Activated naive CD4-positive, alpha-beta T cell treated with anti-CD3 and anti-CD28 coated beads, Interleukin-2, amount 50 U/mL, for 72 hours (primary cell): ENCODE measurements around the gene AP5B1. TPM values are rescaled to one million over a fixed set of nuclear protein-coding genes. Genes with fewer than 3 reads are reported as not detected.
"Not testable (repeated sequence)": the region's sequence is repeated elsewhere in the genome, so short reads cannot be mapped to it uniquely, and the experiment has no call there.

ENCODE experiments used
- ATAC-seq, 2 donors: fragments of 150-1000 bp; cut with Tn5 transposase; 2 replicates each; pipeline ENCODE4 v1.10.0; 2021; ENCODE audit warnings: mild to moderate bottlenecking in 2 of 2, moderate library complexity in 2 of 2
- DNase-seq, 2 donors: peaks; one replicate each; pipeline ENCODE4 v3.0.0; 2021 to 2022; ENCODE audit warnings: low spot score in 2 of 2
- H3K27ac Mint-ChIP-seq, 2 donors: one replicate each; pipeline ENCODE4 v1.8.0; 2022; ENCODE audit warnings: mild to moderate bottlenecking in 2 of 2, mixed read lengths in 2 of 2
- H3K36me3 Mint-ChIP-seq, 2 donors: one replicate each; pipeline ENCODE4 v1.8.0; 2022; ENCODE audit warnings: mixed read lengths in 2 of 2
- H3K9me3 Mint-ChIP-seq, 2 donors: one replicate each; pipeline ENCODE4 v1.8.0; 2022; ENCODE audit warnings: mixed read lengths in 2 of 2
- total RNA-seq, 2 donors: library from RNA; stranded (reverse); gene quantifications; one replicate each; pipeline ENCODE4 v1.2.3, GENCODE V29; 2022

Gene AP5B1
- total RNA-seq, 2 donors from 2014 or later = 10.6 to 25.9 TPM

DNA sequence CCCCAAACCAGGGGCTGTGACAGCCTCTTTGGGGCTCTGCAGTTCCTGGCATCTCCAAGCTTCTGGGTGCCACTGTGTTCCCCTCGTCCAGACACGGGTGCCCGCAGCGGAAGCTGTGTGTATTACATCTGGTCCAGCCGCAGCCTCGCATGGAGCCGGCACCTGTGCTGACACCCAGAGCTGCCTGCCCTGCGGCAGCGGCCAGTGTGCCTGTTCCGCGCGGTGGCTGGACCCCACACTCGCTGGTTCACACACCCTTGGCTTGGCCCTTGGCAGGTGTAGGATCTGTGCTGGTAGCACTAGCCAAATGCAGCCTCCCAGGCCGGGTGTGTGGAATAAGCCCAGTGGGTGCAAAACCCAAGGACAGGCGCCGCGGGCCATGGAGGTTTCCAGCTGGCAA lies 35.7 kb downstream of the AP5B1 start:
- DNase-seq = no peak
- no peak for ATAC-seq

GRCh38 chr11:65744699-65745042 lies 36.1 kb downstream of the AP5B1 start:
- Mint-ChIP-seq H3K27ac (no peak overlapping the region), H3K36me3 (no peaks in the 10 kb centered on the region), H3K9me3 (no peaks in the 10 kb centered on the region)
- DNase-seq = no peak
- no peak for ATAC-seq

More for the DNA sequence above, 35.7 kb downstream of the AP5B1 start:
- Mint-ChIP-seq H3K27ac (no peak overlapping the region), H3K36me3 (no peaks in the 10 kb centered on the region), H3K9me3 (no peaks in the 10 kb centered on the region)

DNA sequence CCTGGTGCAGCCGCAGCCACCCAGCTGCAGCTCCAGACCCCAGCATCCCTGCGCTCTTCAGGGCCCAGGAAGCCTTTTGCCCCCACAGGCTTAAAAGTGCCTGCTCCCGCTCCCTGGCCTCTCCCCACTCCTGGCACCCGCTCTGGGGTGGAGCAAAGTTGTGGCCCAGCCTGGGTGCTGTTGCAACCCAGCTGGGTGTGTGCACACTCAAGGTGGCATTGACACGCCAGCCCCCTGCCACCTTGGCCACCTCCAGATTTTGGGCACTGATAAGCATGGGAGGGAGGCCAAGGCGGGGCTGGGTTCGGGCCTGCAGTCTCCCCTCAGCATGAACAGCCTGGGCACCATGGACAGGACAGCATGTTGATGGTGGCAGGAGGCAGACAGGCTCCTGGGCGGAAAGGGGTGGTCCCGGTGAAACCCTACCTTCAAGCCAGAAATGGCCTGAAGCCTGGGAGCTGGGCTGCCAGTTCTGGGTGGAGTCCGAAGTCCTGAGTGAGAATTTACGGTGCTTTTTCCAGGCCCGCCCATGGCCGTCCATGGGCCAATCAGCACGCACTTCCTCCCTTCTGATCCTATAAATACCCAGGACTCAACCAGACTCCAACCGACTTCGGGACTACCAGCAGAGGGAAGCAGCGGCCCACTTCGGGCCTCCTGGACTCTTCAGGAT lies 36.6 kb downstream of the AP5B1 start:
- no peaks in the 10 kb centered on the region for H3K9me3 Mint-ChIP-seq
- ATAC-seq = peak; percentile 53 to 84
- no peaks in the 10 kb centered on the region for H3K36me3 Mint-ChIP-seq
- H3K27ac Mint-ChIP-seq = no peak overlapping the region
- DNase-seq = no peak

DNA sequence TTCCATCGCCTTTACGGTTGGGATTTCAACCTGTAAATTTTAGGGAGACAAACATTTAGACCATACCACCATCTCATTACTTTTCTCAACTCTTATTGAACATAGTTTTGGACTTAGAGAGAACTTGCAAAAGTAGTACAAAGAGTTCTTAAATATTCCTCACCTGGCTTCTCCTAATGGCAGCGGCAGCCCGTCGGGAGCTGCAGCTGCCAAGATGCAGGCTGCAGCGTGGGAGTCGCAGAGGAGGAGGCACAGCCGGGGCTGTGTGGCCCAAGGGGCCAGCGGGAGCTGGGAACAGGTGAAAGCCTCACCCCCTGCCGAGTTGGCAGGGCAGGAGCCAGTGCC lies 37.1 kb downstream of the AP5B1 start:
- H3K36me3 Mint-ChIP-seq = no peaks in the 10 kb centered on the region
- no peak for ATAC-seq
- no peaks in the 10 kb centered on the region for H3K9me3 Mint-ChIP-seq
- DNase-seq = no peak
- no peak overlapping the region for H3K27ac Mint-ChIP-seq

GRCh38 chr11:65742353-65742752 lies 38.4 kb downstream of the AP5B1 start:
- ATAC-seq (no peak), DNase-seq (no peak)
- Mint-ChIP-seq H3K27ac (no peak overlapping the region), H3K9me3 (no peaks in the 10 kb centered on the region), H3K36me3 (no peaks in the 10 kb centered on the region)

DNA sequence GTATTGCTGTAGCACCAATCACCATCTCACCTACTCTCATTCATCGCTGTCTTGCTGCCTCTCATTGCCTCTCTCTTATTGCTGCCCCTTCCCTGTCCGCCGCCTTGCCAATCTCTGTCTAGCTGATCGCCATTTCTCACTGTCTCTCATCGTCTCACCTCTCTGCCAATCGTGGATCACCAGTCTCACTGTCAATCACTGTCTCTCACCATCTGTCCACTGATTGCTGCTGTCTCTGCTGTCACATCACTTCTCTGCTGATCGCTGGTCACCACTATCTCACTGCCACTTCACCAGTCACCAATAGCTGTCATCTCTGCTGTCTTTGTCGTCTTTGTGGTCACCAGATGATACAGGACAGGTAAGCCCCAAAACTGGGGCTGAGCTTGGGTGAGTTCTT lies 39.6 kb downstream of the AP5B1 start:
- H3K36me3 Mint-ChIP-seq = peaks cover 0 to 6% of the 10 kb centered on the region in 2 donors
- ATAC-seq = no peak
- no peak for DNase-seq
- peaks cover 0 to 6% of the 10 kb centered on the region in 2 donors for H3K9me3 Mint-ChIP-seq
- H3K27ac Mint-ChIP-seq = no peak overlapping the region

DNA sequence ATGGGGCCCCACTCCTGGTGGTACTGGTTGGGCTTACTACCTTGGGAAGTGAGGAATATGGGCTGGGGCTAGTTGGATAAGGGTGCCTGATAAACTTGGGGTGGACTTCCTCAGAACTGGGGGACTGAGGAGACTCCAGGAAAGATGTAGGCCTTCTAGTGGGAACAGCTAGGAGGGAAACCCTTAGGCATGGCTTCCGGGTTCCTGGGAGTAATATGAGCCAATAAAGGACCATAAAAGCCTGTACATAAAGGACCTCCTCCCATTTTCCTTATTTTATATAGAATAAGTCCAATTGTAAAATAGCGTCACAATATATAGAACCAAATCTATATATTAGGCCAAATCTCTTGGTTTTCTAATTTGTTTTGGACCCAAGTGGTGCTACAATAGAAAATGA lies 41.8 kb downstream of the AP5B1 start:
- peaks cover 0 to 6% of the 10 kb centered on the region in 2 donors for H3K9me3 Mint-ChIP-seq
- peaks cover 0 to 6% of the 10 kb centered on the region in 2 donors for H3K36me3 Mint-ChIP-seq
- no peak overlapping the region for H3K27ac Mint-ChIP-seq
- DNase-seq (no peak), ATAC-seq (no peak)

- no peak overlapping the region for H3K27ac Mint-ChIP-seq
- peaks cover 0 to 6% of the 10 kb centered on the region in 2 donors for H3K36me3 Mint-ChIP-seq
- DNase-seq (no peak), ATAC-seq (no peak)
- peaks cover 0 to 6% of the 10 kb centered on the region in 2 donors for H3K9me3 Mint-ChIP-seq
Measured at GRCh38 chr11:65736810-65737209, 44.0 kb downstream of the AP5B1 start.

DNA sequence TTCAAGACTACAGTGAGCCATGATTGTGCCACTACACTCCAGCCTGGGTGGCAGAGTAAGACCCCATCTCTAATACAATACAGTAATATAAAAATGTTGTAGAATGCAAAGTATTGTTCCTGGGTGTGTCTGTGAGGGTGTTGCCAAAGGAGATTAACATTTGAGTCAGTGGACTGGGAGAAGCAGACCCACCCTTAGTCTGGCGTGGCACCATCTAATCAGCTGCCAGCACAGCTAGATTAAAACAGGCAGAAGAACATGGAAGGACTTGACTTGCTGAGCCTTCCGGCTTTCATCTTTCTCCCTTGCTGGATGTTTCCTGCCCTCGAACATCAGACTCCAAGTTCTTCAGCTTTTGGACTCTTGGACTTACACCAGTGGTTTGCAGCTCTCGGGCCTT lies 45.7 kb downstream of the AP5B1 start:
- not testable (repeated sequence) for H3K9me3 Mint-ChIP-seq, DNase-seq, H3K36me3 Mint-ChIP-seq, ATAC-seq, H3K27ac Mint-ChIP-seq

DNA sequence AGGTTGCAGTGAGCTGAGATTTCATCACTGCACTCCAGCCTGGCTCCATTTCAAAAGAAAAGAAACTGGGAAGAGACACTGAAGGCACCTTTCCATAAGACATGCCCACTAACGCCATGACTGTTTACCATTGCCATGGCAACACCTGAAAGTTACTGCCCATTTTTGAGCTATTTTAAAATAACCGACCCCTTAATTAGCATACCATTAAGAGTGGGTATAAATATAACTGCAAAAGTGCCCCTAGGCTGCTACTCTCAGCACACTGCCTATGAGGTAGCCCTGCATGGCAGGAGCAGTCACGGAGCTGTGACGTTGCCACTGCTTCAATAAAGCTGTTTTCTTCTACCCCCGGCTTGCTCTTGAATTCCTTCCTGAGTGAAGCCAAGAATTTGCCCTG lies 50.3 kb downstream of the AP5B1 start:
- no peak for ATAC-seq
- DNase-seq = no peak
- no peaks in the 10 kb centered on the region for H3K9me3 Mint-ChIP-seq
- H3K27ac Mint-ChIP-seq = no peak overlapping the region
- no peaks in the 10 kb centered on the region for H3K36me3 Mint-ChIP-seq

DNA sequence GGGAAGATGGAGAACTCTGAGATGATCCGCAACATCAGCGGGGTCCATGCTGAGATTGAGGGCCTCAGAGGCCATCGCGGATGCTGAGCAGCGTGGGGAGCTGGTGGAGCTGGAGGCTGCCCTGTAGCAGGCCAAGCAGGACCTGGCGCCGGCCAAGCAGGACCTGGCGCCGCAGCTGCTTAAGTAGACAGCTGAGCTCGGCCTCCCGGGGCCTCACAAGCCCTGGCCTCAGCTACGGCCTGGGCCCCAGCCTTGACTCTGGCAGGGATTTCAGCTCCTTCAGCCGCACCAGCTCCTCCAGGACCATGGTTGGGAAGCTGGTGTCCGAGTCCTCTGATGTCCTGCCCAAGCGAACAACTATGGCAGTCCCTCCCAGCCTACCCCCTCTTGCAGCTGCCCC lies 52.9 kb downstream of the AP5B1 start:
- H3K36me3 Mint-ChIP-seq = no peaks in the 10 kb centered on the region
- no peak for DNase-seq
- no peak for ATAC-seq
- no peak overlapping the region for H3K27ac Mint-ChIP-seq
- no peaks in the 10 kb centered on the region for H3K9me3 Mint-ChIP-seq

DNA sequence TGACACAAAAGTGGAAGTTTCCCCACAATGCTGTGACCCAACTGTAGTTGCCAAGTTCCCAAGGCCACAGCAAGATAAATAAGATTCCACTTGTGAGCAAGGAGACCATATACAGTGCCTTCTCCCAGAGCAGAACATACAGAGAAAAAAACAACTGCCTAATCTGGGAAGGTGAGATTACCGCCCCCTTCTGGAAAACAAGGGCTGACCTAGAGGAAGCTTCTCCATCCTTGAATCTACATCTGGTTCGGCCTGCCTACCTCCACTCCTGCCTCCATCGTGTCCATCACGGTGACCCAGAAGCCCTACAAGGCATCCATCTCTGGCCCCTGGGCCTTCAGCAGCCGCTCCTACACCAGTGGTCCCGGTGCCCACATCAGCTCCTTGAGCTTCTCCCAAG lies 54.1 kb downstream of the AP5B1 start:
- peak; percentile 24 to 34 for ATAC-seq
- Mint-ChIP-seq H3K36me3 (no peaks in the 10 kb centered on the region), H3K27ac (peak overlapping the region in 1 of 2 donors; percentile 48), H3K9me3 (no peaks in the 10 kb centered on the region)
- DNase-seq = no peak

Other genes starting within 250 kb of the AP5B1 start
- 10 to 100 TPM; 66.6 to 90.4 TPM for gene LTBP3, start 222.6 kb downstream of the AP5B1 start, total RNA-seq
- 10 to 100 TPM; 35.9 to 44.3 TPM for gene ZNRD2, start 210.5 kb downstream of the AP5B1 start, total RNA-seq
- 10 to 100 TPM; 32.6 to 47.1 TPM for gene FAM89B, start 208.4 kb downstream of the AP5B1 start, total RNA-seq
- gene EHBP1L1, start 204.9 kb downstream of the AP5B1 start, total RNA-seq = 100 to 1,000 TPM; 101 to 144 TPM
- gene KCNK7, start 185.2 kb downstream of the AP5B1 start, total RNA-seq = under 1 TPM; 0.66 to 0.74 TPM
- 10 to 100 TPM; 73.6 to 76.5 TPM for gene MAP3K11, start 166.8 kb downstream of the AP5B1 start, total RNA-seq
- gene PCNX3, start 165.2 kb downstream of the AP5B1 start, total RNA-seq = 10 to 100 TPM; 34.8 to 48.1 TPM
- gene SIPA1, start 142.9 kb downstream of the AP5B1 start, total RNA-seq = 100 to 1,000 TPM; 185 to 203 TPM
- gene RELA, start 118.1 kb downstream of the AP5B1 start, total RNA-seq = 10 to 100 TPM; 81.7 to 97.8 TPM
- 100 to 1,000 TPM in 1 of 2 donors, 10 to 100 TPM in 1; 61.4 to 106 TPM for gene KAT5, start 68.7 kb downstream of the AP5B1 start, total RNA-seq
- gene RNASEH2C, start 60.2 kb downstream of the AP5B1 start, total RNA-seq = 10 to 100 TPM; 40.9 to 93.0 TPM
- gene OVOL1, start 6.1 kb upstream of the AP5B1 start, total RNA-seq = 1 to 10 TPM in 1 of 2 donors, not detected in 1; 1.6 TPM
- 1 to 10 TPM; 3.8 to 5.0 TPM for gene SNX32, start 53.0 kb upstream of the AP5B1 start, total RNA-seq
- gene CFL1, start 77.2 kb upstream of the AP5B1 start, total RNA-seq = 1,000 to 10,000 TPM in 1 of 2 donors, 100 to 1,000 TPM in 1; 855 to 1,265 TPM
- gene MUS81, start 79.5 kb upstream of the AP5B1 start, total RNA-seq = 10 to 100 TPM; 63.9 to 64.0 TPM
- 10 to 100 TPM; 15.2 to 41.8 TPM for gene EFEMP2, start 91.8 kb upstream of the AP5B1 start, total RNA-seq
- gene CTSW, start 98.9 kb upstream of the AP5B1 start, total RNA-seq = 10 to 100 TPM in 1 of 2 donors, 1 to 10 TPM in 1; 2.2 to 16.8 TPM
- gene FIBP, start 107.5 kb upstream of the AP5B1 start, total RNA-seq = 100 to 1,000 TPM in 1 of 2 donors, 10 to 100 TPM in 1; 69.4 to 101 TPM
- gene CCDC85B, start 109.7 kb upstream of the AP5B1 start, total RNA-seq = 10 to 100 TPM; 29.4 to 37.2 TPM
- gene FOSL1, start 119.4 kb upstream of the AP5B1 start, total RNA-seq = 1 to 10 TPM; 7.4 to 9.5 TPM
- gene C11orf68, start 138.1 kb upstream of the AP5B1 start, total RNA-seq = 10 to 100 TPM; 17.6 to 28.6 TPM
- 100 to 1,000 TPM; 110 to 167 TPM for gene DRAP1, start 138.4 kb upstream of the AP5B1 start, total RNA-seq
- not detected for gene TSGA10IP, start 164.5 kb upstream of the AP5B1 start, total RNA-seq
- gene SART1, start 180.8 kb upstream of the AP5B1 start, total RNA-seq = 10 to 100 TPM; 53.1 to 60.2 TPM
- gene EIF1AD, start 221.2 kb upstream of the AP5B1 start, total RNA-seq = 10 to 100 TPM; 47.5 to 86.8 TPM
- 100 to 1,000 TPM; 242 to 310 TPM for gene BANF1, start 221.5 kb upstream of the AP5B1 start, total RNA-seq
- under 1 TPM in 1 of 2 donors, not detected in 1; 0.43 TPM for gene CST6, start 231.0 kb upstream of the AP5B1 start, total RNA-seq
- gene CATSPER1, start 245.5 kb upstream of the AP5B1 start, total RNA-seq = under 1 TPM in 1 of 2 donors, not detected in 1; 0.80 TPM